HAP-1 (cell line): ENCODE measurements around the gene RUVBL1.
A peak's percentile ranks its signal among the peaks of the same experiment; 100 is the strongest.

ENCODE experiments used
- DNase-seq, 2 experiments: peaks; one replicate each; pipeline ENCODE4 v3.0.0-alpha.2; 2016 to 2020; ENCODE audit warnings: low spot score in 2 of 2
- H3K27me3 ChIP-seq: fragments of 250-450 bp; sonication (Bioruptor Pico); 2 replicates; pipeline ENCODE4 v1.5.1; 2020; ENCODE audit warnings: low read depth, mild to moderate bottlenecking, moderate library complexity
- H3K36me3 ChIP-seq: fragments of 250-450 bp; sonication (Bioruptor Pico); replicated peaks from 2 replicates; pipeline ENCODE4 v1.5.1; 2020; ENCODE audit warnings: mild to moderate bottlenecking
- H3K4me1 ChIP-seq: fragments of 250-450 bp; sonication (Bioruptor Pico); 2 replicates; pipeline ENCODE4 v1.5.1; 2020; ENCODE audit warnings: mild to moderate bottlenecking
- H3K4me3 ChIP-seq: fragments of 250-450 bp; sonication (Bioruptor Pico); 2 replicates; pipeline ENCODE4 v1.5.1; 2020; ENCODE audit warnings: mild to moderate bottlenecking, moderate library complexity
- H3K9me3 ChIP-seq: fragments of 250-450 bp; sonication (Bioruptor Pico); 2 replicates; pipeline ENCODE4 v1.5.1; 2020; ENCODE audit warnings: mild to moderate bottlenecking, moderate library complexity
- in situ Hi-C: fragments of 300-500 bp; cut with MboI; formaldehyde crosslinking; loops from 3 replicates; pipeline ENCODE4 v1.14.3; 2020; ENCODE audit warnings: low sequenced_read_pairs, inconsistent platforms, mixed read lengths

RUVBL1 gene

GRCh38 chr3:128113817-128114794 lies 9.5 kb downstream of the RUVBL1 start:
- H3K36me3 ChIP-seq, result peaks cover 82% of the 10 kb centered on the region
- H3K27me3 ChIP-seq, result no peaks in the 10 kb centered on the region
- in situ Hi-C loops, result no loop called here
- no peak overlapping the region for H3K4me3 ChIP-seq
- DNase-seq, result no peak
- no peaks in the 10 kb centered on the region for H3K9me3 ChIP-seq
- H3K4me1 ChIP-seq, result no peaks in the 10 kb centered on the region

DNA sequence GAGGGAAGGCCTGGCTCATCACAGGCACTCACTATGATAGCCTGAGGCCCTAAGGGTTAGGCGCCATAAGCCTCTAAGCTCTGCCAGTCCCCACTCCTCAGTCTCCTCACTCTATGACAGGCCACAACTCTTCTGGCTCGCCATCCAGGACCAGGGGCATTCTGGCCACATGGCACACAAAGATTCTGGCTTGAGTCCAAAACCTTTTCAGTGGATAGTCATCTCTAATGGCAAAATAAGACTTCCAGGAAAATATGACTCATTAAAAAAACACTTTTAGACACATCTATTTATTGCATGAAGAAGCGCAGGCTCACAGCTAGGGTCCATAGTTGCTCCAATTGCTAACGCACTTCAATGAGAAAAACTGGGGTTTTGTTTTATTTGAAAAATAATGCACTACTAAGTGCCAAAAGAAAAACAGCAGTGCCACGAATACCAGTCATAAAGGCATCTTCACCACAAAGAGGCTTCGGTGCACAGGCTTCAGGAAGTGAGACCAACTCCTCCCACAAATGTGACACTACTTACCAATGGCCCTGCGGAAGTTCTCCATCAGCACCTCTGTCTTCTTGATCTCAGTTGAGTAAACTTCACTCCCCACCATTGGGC lies 11.1 kb downstream of the RUVBL1 start:
- Histone ChIP-seq H3K36me3 (peaks cover 83% of the 10 kb centered on the region), H3K4me3 (no peak overlapping the region), H3K27me3 (no peaks in the 10 kb centered on the region), H3K4me1 (no peaks in the 10 kb centered on the region), H3K9me3 (no peaks in the 10 kb centered on the region)
- in situ Hi-C loops, result no loop called here
- no peak for DNase-seq

GRCh38 chr3:128111147-128111546 lies 12.5 kb downstream of the RUVBL1 start:
- H3K4me1 ChIP-seq, result no peaks in the 10 kb centered on the region
- peaks cover 88% of the 10 kb centered on the region for H3K36me3 ChIP-seq
- no peaks in the 10 kb centered on the region for H3K27me3 ChIP-seq
- in situ Hi-C loops, result no loop called here
- H3K4me3 ChIP-seq, result no peak overlapping the region
- no peaks in the 10 kb centered on the region for H3K9me3 ChIP-seq
- no peak for DNase-seq

DNA sequence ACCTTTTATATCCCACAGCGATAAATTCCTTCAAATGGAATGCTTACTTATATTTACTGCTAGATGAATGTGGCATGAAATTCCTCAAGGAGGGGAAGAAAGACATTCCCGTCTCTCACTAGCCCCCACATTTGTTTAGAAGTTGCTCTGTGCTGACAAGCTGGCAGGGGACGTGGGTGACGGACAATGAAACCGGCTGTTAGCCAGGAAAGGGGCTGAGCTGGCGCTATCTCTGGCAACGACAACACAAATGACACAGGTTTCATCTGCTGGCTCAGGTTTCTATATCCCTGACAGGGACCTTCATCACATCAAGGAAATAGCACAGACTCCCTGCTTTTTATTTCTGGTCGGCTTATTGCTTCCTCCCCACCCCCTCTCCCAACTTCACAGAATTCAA lies 15.8 kb downstream of the RUVBL1 start:
- H3K4me3 ChIP-seq, result no peak overlapping the region
- H3K36me3 ChIP-seq, result peaks cover 84% of the 10 kb centered on the region
- H3K27me3 ChIP-seq, result no peaks in the 10 kb centered on the region
- no peaks in the 10 kb centered on the region for H3K9me3 ChIP-seq
- in situ Hi-C loops, result no loop called here
- H3K4me1 ChIP-seq, result no peaks in the 10 kb centered on the region
- no peak for DNase-seq

DNA sequence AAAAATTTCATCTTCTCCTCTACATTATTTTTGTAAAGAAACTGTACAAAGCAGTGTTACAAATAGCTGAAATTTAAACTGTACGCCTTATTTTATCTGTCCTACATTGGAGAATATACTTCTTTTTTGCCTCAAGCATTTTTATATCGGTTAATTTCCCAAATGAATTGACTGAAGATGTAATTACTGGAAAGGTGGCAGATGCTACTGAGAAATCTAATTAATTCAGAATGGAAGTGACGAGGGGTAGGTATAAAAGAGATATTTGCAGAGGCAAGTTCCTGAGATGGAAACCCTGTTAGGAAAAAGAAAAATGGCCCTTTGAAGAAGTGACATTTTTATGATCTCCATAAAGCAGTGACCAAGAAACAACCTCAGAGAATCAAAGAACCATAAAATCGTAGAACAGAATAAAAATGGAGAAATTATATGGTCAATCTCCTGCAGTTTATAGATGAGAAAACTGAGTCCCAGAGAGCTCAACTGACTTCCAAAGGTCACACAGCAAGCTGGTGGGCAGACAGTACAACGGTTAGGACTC lies 20.4 kb downstream of the RUVBL1 start:
- H3K36me3 ChIP-seq, result peaks cover 82% of the 10 kb centered on the region

DNA sequence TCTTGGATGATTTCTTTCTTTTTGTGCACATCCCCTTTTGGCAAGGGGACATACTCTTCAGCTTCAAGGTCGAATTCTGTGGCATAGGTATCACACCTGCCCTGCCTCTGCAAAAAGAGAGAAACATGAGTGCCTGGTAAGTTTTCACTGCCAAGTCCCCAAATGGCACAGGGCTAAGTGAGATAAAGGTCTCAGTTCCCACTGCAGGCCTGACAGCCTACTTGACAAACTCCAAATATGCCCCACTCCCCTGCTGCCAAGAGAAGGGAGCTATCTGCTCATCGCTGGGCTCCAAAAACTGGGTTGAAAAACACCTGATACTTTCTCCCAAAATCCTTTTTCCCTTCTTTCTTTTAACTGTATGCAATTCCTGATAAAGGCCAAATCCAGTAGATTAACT lies 23.0 kb downstream of the RUVBL1 start:
- no peak for DNase-seq
- H3K9me3 ChIP-seq, result no peaks in the 10 kb centered on the region
- H3K36me3 ChIP-seq, result peaks cover 87% of the 10 kb centered on the region
- no peaks in the 10 kb centered on the region for H3K27me3 ChIP-seq
- in situ Hi-C loops, result no loop called here
- H3K4me3 ChIP-seq, result no peak overlapping the region
- no peaks in the 10 kb centered on the region for H3K4me1 ChIP-seq

More for the DNA sequence above, 20.4 kb downstream of the RUVBL1 start:
- H3K27me3 ChIP-seq, result no peaks in the 10 kb centered on the region
- no peaks in the 10 kb centered on the region for H3K9me3 ChIP-seq
- no peak for DNase-seq
- in situ Hi-C loops, result no loop called here
- H3K4me3 ChIP-seq, result no peak overlapping the region
- H3K4me1 ChIP-seq, result no peaks in the 10 kb centered on the region

DNA sequence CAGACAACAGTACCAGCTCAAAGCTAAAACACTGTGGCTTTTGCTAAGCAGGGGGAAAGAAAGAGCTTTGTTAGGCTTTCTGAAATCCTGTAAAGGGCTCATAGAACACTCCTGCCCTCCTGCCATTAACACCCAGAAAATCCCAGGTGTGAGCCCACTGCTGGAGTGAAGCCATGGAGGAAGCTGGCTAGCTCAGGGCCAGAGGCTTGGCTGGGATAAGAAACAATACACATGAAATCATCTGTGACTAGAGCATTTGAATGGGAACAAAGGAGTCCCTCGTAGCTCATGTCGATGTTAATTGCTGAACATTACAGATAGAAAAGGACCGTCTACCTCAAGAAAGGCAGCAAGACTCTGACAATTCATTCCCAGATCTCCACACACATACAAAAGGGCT lies 23.5 kb downstream of the RUVBL1 start:
- H3K36me3 ChIP-seq, result peaks cover 87% of the 10 kb centered on the region
- H3K4me1 ChIP-seq, result no peaks in the 10 kb centered on the region
- H3K4me3 ChIP-seq, result no peak overlapping the region
- in situ Hi-C loops, result no loop called here
- no peak for DNase-seq
- no peaks in the 10 kb centered on the region for H3K27me3 ChIP-seq
- H3K9me3 ChIP-seq, result no peaks in the 10 kb centered on the region

- peaks cover 84% of the 10 kb centered on the region for H3K36me3 ChIP-seq
- DNase-seq, result no peak
- in situ Hi-C loops, result loop anchor here (10.0 kb wide), 1 partner anchor 517 kb away; no protein-coding TSS in a partner anchor
Measured at GRCh38 chr3:128098234-128098633, 25.4 kb downstream of the RUVBL1 start.

DNA sequence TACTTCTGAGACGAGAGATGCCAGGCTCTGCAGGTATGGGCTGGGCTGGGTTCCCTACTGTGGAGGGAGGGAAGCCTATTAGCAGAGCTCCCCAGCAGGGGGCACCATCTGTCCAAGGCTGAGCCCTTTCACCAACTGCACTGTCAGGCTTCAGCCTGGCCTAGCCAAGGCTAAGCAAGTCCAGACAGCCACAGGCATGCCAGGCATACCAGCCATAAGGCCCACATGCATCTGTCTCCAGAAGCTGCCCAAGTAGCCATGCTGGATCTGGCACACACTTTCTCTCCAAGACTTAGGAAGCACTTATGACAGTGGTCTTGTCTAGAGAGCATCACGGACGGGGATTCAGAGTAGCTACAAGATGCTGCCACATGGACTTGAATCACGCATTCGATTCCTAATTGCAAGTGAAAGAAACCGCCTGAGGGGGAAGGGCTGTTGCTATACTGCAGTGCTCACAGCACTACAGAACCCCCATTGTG lies 28.3 kb downstream of the RUVBL1 start:
- peak; percentile 26 to 80 for DNase-seq
- no peaks in the 10 kb centered on the region for H3K9me3 ChIP-seq
- in situ Hi-C loops, result loop anchor here (10.0 kb wide), 1 partner anchor 520 kb away; no protein-coding TSS in a partner anchor
- H3K36me3 ChIP-seq, result peaks cover 63% of the 10 kb centered on the region
- H3K4me1 ChIP-seq, result peaks cover 15% of the 10 kb centered on the region
- H3K27me3 ChIP-seq, result no peaks in the 10 kb centered on the region
- H3K4me3 ChIP-seq, result no peak overlapping the region

More at GRCh38 chr3:128098234-128098633, 25.4 kb downstream of the RUVBL1 start:
- Histone ChIP-seq H3K9me3 (no peaks in the 10 kb centered on the region), H3K4me3 (no peak overlapping the region), H3K27me3 (no peaks in the 10 kb centered on the region), H3K4me1 (no peaks in the 10 kb centered on the region)

- Histone ChIP-seq H3K4me3 (no peak overlapping the region), H3K27me3 (no peaks in the 10 kb centered on the region), H3K4me1 (peaks cover 15% of the 10 kb centered on the region), H3K9me3 (no peaks in the 10 kb centered on the region), H3K36me3 (peaks cover 56% of the 10 kb centered on the region)
- in situ Hi-C loops, result loop anchor here (10.0 kb wide), 1 partner anchor 520 kb away; no protein-coding TSS in a partner anchor
- no peak for DNase-seq
Measured at GRCh38 chr3:128094295-128095151, 29.1 kb downstream of the RUVBL1 start.

GRCh38 chr3:128091586-128091985 lies 32.0 kb downstream of the RUVBL1 start:
- DNase-seq, result no peak
- Histone ChIP-seq H3K27me3 (no peaks in the 10 kb centered on the region), H3K36me3 (peaks cover 41% of the 10 kb centered on the region), H3K4me3 (no peak overlapping the region), H3K9me3 (no peaks in the 10 kb centered on the region), H3K4me1 (peaks cover 15% of the 10 kb centered on the region)
- in situ Hi-C loops, result loop anchor here (10.0 kb wide), 1 partner anchor 523 kb away; no protein-coding TSS in a partner anchor

DNA sequence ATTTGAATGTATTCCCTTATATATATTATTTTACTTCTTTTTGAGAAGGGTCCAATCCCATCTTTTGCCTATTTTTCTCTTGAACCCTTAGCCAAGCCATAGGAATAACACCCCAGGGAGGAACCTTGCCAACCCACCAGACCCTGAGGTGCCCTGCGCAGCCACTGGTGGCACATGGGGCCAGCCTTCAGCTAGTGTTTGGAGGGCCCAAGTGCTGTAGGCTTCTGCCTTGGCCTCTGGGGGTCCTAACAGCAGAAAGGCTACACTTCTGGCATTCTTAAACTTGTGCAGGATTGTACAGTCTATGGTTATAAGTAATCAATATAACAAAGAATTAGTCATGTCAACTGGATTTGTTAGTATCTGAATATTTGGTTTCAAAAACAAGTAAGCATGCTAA lies 34.5 kb downstream of the RUVBL1 start:
- H3K36me3 ChIP-seq, result peaks cover 39% of the 10 kb centered on the region
- in situ Hi-C loops, result no loop called here
- DNase-seq, result no peak

GRCh38 chr3:128084675-128085021 lies 39.0 kb downstream of the RUVBL1 start:
- H3K9me3 ChIP-seq, result no peaks in the 10 kb centered on the region
- peaks cover 81% of the 10 kb centered on the region for H3K36me3 ChIP-seq
- in situ Hi-C loops, result no loop called here
- H3K4me1 ChIP-seq, result no peaks in the 10 kb centered on the region
- no peak overlapping the region for H3K4me3 ChIP-seq
- DNase-seq, result no peak
- no peaks in the 10 kb centered on the region for H3K27me3 ChIP-seq

More for the DNA sequence above, 34.5 kb downstream of the RUVBL1 start:
- no peaks in the 10 kb centered on the region for H3K27me3 ChIP-seq
- peaks cover 15% of the 10 kb centered on the region for H3K4me1 ChIP-seq
- H3K4me3 ChIP-seq, result no peak overlapping the region
- no peaks in the 10 kb centered on the region for H3K9me3 ChIP-seq
